ENCODE results near the gene PTPRN2.

Gene PTPRN2

DNA sequence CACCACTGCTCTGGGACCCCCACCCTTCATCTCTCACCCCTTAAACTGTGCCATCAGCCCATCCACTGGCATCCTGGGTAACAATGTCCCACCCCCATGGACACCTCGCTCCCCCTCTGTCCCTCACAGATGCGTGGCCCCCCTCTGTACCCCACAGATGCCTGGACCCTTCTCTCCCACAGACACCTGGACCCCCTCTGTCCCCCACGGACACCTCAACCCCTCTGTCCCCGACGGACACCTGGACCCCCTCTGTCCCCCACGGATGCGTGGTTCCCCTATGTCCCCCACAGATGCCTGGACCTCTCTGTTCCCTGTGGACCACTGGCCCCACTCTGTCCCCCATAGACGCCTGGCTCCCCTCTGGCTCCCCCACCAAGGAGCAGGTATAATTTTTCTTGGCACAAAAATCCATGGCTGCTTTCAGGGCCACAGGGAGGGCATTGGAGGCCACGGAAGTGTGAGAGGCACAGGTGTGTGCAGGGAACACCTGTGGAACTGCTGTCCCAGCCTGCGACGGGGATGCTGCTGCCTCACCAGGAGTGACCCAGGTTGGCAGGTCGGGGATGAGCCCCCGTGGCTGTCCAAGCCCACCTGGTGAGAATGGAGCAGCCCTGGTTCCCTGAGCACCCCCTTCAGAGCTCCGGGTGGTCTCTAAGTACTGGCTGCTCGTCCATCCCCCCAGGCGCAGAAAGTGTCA is 193.5 kb downstream of the PTPRN2 start:
- DNase-seq (ENCODE audit: extremely low read depth, low read depth), result no peak
- TF ChIP-seq, protein P1, sequence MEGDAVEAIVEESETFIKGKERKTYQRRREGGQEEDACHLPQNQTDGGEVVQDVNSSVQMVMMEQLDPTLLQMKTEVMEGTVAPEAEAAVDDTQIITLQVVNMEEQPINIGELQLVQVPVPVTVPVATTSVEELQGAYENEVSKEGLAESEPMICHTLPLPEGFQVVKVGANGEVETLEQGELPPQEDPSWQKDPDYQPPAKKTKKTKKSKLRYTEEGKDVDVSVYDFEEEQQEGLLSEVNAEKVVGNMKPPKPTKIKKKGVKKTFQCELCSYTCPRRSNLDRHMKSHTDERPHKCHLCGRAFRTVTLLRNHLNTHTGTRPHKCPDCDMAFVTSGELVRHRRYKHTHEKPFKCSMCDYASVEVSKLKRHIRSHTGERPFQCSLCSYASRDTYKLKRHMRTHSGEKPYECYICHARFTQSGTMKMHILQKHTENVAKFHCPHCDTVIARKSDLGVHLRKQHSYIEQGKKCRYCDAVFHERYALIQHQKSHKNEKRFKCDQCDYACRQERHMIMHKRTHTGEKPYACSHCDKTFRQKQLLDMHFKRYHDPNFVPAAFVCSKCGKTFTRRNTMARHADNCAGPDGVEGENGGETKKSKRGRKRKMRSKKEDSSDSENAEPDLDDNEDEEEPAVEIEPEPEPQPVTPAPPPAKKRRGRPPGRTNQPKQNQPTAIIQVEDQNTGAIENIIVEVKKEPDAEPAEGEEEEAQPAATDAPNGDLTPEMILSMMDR (IDR thresholded peaks at IDR 0.05; ENCODE audit: low read depth, low read length), result no peak

DNA sequence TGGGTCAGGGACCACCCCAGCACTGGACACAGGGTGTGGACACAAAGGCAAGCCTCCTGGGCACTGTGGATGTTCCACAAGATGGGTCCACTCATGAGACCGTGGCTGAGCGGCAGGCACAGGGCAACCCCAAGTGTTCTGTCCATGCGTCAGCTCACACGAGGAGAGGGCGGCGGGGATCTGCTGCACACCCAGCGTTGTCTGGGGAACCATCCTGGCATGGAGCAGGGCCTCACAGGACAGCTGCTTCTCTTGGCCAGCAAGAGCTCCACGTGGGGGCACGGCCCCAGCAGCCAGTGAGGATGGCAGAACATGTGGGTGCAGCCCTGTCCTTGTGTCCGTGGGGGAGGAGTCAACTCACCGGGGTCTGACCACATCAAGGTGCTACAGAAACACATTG is 195.4 kb downstream of the PTPRN2 start:
- DNase-seq (ENCODE audit: extremely low read depth, low read depth), result no peak
- TF ChIP-seq, protein P1 (IDR thresholded peaks at IDR 0.05; ENCODE audit: low read depth, low read length), result no peak

DNA sequence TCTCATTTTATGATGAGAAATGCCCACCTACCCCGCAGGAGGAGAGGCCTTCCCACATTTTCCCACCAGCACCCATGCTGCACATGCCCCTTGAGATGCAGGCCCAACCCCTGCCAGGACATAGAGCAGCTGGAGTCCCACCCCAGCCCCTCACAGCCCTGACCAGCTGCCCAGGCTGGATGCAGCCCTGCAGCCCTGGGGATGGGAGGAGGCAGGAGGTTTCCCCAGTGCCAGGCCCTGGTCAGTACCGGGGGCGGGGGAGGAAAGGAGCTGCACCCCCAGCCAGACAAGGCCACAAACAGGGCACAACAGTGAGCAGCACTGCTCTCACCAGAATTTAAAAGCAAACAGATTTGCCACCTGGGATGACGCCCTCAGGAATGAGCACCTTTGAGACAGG is 196.1 kb downstream of the PTPRN2 start:
- TF ChIP-seq, protein P1 (IDR thresholded peaks at IDR 0.05; ENCODE audit: low read depth, low read length), result no peak
- DNase-seq (ENCODE audit: extremely low read depth, low read depth), result no peak

DNA sequence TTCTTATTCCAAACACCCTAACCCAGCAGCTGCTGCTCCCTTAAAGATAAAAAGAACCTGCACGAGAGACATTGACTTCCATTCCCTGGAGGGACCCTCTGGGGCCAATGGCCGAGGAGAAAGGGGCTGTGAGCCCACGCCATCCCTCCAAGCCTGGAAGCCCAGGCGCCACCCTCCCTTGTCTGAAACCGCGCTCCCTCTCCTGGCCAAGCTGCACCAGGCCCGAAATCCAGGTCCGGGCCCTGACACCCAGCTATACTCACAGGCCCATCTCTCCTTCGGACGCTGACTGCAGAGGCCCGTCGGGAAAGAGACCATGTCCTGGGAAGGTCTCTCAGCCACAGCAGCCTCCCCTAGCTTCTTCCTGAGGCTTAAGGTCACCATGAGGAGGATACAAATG is 196.5 kb downstream of the PTPRN2 start:
- DNase-seq (ENCODE audit: extremely low read depth, low read depth), result no peak
- TF ChIP-seq, protein P1 (IDR thresholded peaks at IDR 0.05; ENCODE audit: low read depth, low read length), result no peak

DNA sequence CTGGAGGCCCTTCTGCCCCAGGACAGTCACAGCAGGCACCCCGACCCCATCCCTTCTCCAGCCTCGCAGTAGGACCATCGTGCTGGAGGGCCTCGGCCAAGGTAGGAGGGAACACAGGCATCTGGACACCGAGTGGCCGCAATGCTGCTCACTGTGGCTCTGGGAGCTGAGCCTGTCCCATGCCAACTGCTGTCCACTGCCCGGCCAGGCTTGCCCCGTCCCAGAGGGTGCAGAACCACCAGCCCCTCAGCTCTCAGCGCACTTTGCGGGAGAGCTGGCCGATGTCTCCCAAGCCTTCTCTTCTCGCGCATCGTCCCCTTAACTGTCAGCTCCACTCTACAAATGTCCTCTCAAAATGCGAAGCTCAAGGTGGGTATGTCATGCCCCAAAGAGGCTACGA is 197.2 kb downstream of the PTPRN2 start:
- no peak for DNase-seq (ENCODE audit: extremely low read depth, low read depth)
- TF ChIP-seq, protein P1 (IDR thresholded peaks at IDR 0.05; ENCODE audit: low read depth, low read length), result no peak

DNA sequence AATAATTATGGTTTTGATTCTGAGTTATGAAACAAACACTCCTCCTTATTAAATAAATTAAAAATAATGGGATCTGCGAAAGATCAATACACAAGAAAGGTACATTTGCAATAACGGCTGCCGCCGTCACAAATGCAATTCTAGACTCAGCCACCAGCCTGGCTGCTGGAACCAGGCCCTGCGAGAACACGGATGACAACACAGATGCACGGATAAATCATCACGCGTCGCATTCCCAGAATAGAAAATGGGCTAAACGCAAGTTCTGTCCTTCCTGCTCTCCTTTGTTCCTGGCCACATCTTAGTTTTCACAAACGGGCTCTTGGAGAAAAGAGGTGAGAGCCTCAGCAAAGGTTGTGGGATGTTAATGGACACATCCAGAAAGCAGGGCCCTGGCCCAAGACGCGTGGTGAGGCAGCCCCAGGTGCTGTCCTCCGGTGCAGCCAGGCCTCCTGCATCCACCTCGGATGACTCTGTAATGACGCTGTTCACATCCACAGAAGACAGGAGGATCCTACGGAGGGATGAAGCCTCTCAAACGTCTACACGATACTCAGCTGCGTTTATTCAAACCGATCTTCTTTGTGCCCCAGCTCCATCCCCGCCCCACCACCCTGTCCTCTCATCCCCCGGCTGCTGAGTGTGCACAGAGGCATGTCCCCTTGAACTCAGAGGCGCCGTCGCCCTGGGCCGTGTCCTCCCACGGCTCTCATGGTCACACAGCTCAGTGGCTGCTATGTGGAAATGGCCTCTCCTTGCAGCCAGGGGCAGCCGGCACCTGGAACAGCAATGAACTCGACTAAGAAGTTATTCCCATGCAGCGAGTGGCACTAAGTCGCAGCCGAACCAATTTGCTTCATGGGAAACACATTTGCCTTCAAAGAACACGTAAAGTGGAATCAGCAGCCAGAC is 197.9 kb downstream of the PTPRN2 start:
- DNase-seq (ENCODE audit: extremely low read depth, low read depth), result no peak
- TF ChIP-seq, protein P1 (IDR thresholded peaks at IDR 0.05; ENCODE audit: low read depth, low read length), result no peak

DNA sequence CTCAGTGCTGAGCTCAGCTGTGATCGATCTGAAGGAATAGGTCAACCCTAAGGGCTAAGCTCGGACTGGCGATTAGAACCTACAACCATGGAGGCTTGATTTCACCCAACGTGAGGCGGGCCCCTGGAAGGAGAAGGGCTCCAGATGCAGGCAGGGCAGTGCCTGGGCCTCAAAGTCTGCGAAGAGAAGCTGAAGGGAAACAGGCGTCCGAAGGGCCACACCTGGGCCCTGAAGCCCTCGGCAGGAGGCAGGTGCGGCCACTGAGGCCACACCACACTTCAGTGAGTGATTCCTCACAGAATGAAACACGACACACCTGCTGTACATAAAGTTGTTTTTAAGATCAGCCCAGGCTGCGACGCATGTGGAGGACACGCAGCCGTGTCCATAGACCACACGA is 198.7 kb downstream of the PTPRN2 start:
- TF ChIP-seq, protein P1 (IDR thresholded peaks at IDR 0.05; ENCODE audit: low read depth, low read length), result no peak
- DNase-seq (ENCODE audit: extremely low read depth, low read depth), result no peak

Data from AG09319 (cell line).